Esophagus squamous epithelium (tissue), 5 donors: ENCODE results near the gene MRM2. TPM values are rescaled to one million over a fixed set of nuclear protein-coding genes. Genes with fewer than 3 reads are reported as not detected.

ENCODE experiments used
- DNase-seq: peaks from one replicate; lab custom pipeline; 2025; lab: John Stamatoyannopoulos, UW
- H3K27ac ChIP-seq, 4 donors: fragments of 200-600 bp; sonication (generic); one replicate each; pipeline ENCODE4 v1.5.1; 2016 to 2019; ENCODE audit warnings: mild to moderate bottlenecking in 1 of 4
- H3K27me3 ChIP-seq, 4 donors: fragments of 200-600 bp; sonication (generic); 1 replicate in 3 of 4; 2 replicates in 1 of 4; pipeline versions ENCODE4 v1.5.1 to v1.6.0; 2017 to 2021; ENCODE audit warnings: antibody characterized with exemption in 1 of 4
- H3K36me3 ChIP-seq, 3 donors: fragments of 200-600 bp; sonication (generic); one replicate each; pipeline ENCODE4 v1.5.1; 2016 to 2019
- H3K4me1 ChIP-seq, 3 donors: fragments of 200-600 bp; sonication (generic); one replicate each; pipeline ENCODE4 v1.5.1; 2017 to 2019
- H3K4me3 ChIP-seq, 4 donors: fragments of 200-600 bp; sonication (generic); 1 replicate in 3 of 4; 2 replicates in 1 of 4; pipeline ENCODE4 v1.5.1; 2016 to 2019; ENCODE audit warnings: mild to moderate bottlenecking in 2 of 4, moderate library complexity in 1 of 4
- H3K9me3 ChIP-seq, 3 donors: fragments of 200-600 bp; sonication (generic); one replicate each; pipeline ENCODE4 v1.5.1; 2016 to 2019
- CTCF ChIP-seq, 6 experiments: fragments of 450-650 bp in 4 of 6; fragments of 200-600 bp in 2 of 6; sonication (generic) in 2 of 6; IDR thresholded peaks; one replicate each; pipeline ENCODE4 v1.5.1; 2016 to 2019; ENCODE audit warnings: antibody characterized with exemption in 6 of 6, mild to moderate bottlenecking in 4 of 6, moderate library complexity in 4 of 6
- POLR2A ChIP-seq, 4 donors: fragments of 450-650 bp; IDR thresholded peaks; one replicate each; pipeline ENCODE4 v1.6.1; 2017; ENCODE audit warnings: antibody characterized with exemption in 4 of 4, mild to moderate bottlenecking in 4 of 4, moderate library complexity in 3 of 4
- WGBS, 2 donors: methylation state at CpG; one replicate each; pipeline ENCODE4 v1.1.5; 2018; 5-methylcytosine and 5-hydroxymethylcytosine counted together
- intact Hi-C: fragments of 100-400 bp; cut with DNase I; formaldehyde crosslinking; loops from one replicate; pipeline ENCODE4 v1.15.0; 2022
- total RNA-seq, 4 donors: library from RNA; depleted of rRNA; stranded (reverse); fragments of >200 nt; gene quantifications; one replicate each; pipeline ENCODE4 v1.1.0, GENCODE V29; 2016
- donor health status: DM: yes; HTN: yes; CAD: no.

MRM2 gene
- total RNA-seq, 4 donors from 2014 or later, result 16.8 to 31.5 (median 17.9) TPM

- Histone ChIP-seq H3K4me3 (no peak overlapping the region), H3K4me1 (peaks cover 0 to 18% (median 0%) of the 10 kb centered on the region in 3 donors), H3K9me3 (no peaks in the 10 kb centered on the region), H3K27me3 (no peaks in the 10 kb centered on the region), H3K27ac (peak overlapping the region in 2 of 4 donors; percentile 65), H3K36me3 (peaks cover 4 to 47% (median 16%) of the 10 kb centered on the region in 3 donors)
- 19 to 56% methylated on average over 10 of the region's 10 CpGs for WGBS, 2 donors
- DNase-seq, result no peak
- intact Hi-C loops, result no loop called here
- TF ChIP-seq CTCF (IDR thresholded peaks at IDR 0.05) (no peak), POLR2A (IDR thresholded peaks at IDR 0.05) (no peak)
Observed at GRCh38 chr7:2266911-2267310, 24.9 kb upstream of the MRM2 start.

DNA sequence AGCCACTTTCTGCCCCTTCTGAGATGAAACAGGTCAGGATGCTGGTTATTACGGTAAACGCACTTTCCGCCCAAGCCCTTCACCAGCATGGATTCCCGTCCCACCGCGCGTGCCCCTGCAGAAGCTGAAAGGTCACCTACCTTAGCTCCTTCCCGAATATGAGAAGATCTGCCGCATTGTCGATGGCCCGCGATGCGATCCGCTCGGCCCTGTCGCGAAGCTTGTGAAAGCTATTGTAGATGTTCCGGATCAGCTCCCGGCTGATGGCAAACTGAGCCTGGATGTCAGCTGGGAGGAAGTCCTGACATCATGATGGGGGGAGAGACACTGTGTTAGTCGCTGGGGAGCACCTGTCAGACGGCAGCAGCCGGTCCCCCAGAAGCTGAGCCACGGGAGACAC, 22.2 kb upstream of the MRM2 start:
- no peaks in the 10 kb centered on the region for H3K27me3 ChIP-seq
- H3K27ac ChIP-seq, result no peak overlapping the region
- peaks cover 0 to 11% (median 0%) of the 10 kb centered on the region in 3 donors for H3K4me1 ChIP-seq
- DNase-seq, result no peak
- intact Hi-C loops, result no loop called here
- H3K4me3 ChIP-seq, result no peak overlapping the region
- WGBS, 2 donors, result 94 to 99% methylated on average over 3 to 18 of the region's 23 CpGs
- TF ChIP-seq POLR2A (IDR thresholded peaks at IDR 0.05) (no peak), CTCF (IDR thresholded peaks at IDR 0.05) (no peak)
- H3K36me3 ChIP-seq, result peaks cover 0 to 40% (median 10%) of the 10 kb centered on the region in 3 donors
- no peaks in the 10 kb centered on the region for H3K9me3 ChIP-seq

DNA sequence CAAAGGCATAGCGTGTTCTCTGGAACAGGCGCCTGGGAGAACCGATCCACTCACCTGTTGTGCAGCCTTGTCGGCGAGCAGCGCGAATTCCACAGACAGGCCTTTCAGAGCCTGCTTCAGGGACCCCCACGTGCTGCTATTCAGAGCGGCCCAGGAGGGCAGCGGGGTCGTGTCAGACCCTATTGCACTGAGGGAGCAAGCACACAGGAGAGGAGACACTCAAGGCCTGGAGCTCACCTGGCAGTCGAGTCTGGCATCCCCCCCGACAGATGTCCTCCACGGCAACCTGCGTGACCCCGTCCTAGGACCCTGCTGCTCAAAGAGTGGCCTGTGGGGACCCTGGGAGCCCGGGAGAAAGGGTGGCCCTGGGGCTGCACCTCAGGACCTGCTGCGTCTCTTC, 21.2 kb upstream of the MRM2 start:
- no peak for DNase-seq
- 86 to 89% methylated on average over 4 to 13 of the region's 18 CpGs for WGBS, 2 donors
- Histone ChIP-seq H3K9me3 (no peaks in the 10 kb centered on the region), H3K27me3 (no peaks in the 10 kb centered on the region), H3K4me1 (peaks cover 0 to 11% (median 0%) of the 10 kb centered on the region in 3 donors), H3K4me3 (no peak overlapping the region), H3K27ac (no peak overlapping the region), H3K36me3 (peaks cover 0 to 50% (median 10%) of the 10 kb centered on the region in 3 donors)
- intact Hi-C loops, result no loop called here
- TF ChIP-seq POLR2A (IDR thresholded peaks at IDR 0.05), result no peak
- no peak for TF ChIP-seq CTCF (IDR thresholded peaks at IDR 0.05)

DNA sequence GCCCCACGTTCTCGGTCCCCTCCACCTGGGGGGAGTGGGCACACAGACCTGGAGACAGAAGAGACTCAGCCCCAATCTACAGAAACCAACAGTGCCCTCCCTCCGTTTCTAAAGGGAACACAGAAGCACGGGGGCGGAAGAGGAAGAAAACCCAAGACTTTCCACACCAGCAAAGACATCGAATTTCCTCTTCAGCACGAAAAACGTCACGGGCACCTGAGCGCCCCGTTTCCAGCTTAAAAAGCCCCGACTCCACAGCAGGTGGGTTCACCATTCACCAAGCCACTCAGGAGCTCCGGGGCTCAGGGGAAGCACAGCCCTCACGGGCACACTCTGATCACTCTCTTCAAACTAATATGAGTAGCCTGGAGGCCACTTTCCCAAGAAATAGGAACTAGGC, 19.6 kb upstream of the MRM2 start:
- Histone ChIP-seq H3K4me3 (no peak overlapping the region), H3K9me3 (no peaks in the 10 kb centered on the region), H3K4me1 (peaks cover 0 to 6% (median 0%) of the 10 kb centered on the region in 3 donors), H3K27me3 (no peaks in the 10 kb centered on the region), H3K27ac (peak overlapping the region in 1 of 4 donors; percentile 13), H3K36me3 (peaks cover 2 to 62% (median 10%) of the 10 kb centered on the region in 3 donors)
- WGBS, 2 donors, result 86 to 88% methylated on average over 13 to 14 of the region's 14 CpGs
- intact Hi-C loops, result no loop called here
- DNase-seq, result no peak
- TF ChIP-seq POLR2A (IDR thresholded peaks at IDR 0.05) (no peak), CTCF (IDR thresholded peaks at IDR 0.05) (no peak)

- Histone ChIP-seq H3K27ac (no peak overlapping the region), H3K9me3 (no peaks in the 10 kb centered on the region), H3K27me3 (no peaks in the 10 kb centered on the region), H3K4me3 (no peak overlapping the region), H3K4me1 (no peaks in the 10 kb centered on the region), H3K36me3 (peaks cover 5 to 70% (median 10%) of the 10 kb centered on the region in 3 donors)
- intact Hi-C loops, result no loop called here
- DNase-seq, result no peak
- no peak for TF ChIP-seq CTCF (IDR thresholded peaks at IDR 0.05)
- TF ChIP-seq POLR2A (IDR thresholded peaks at IDR 0.05), result no peak
- 37 to 40% methylated on average over 1 to 3 of the region's 5 CpGs for WGBS, 2 donors
Observed at GRCh38 chr7:2260820-2261219, 18.8 kb upstream of the MRM2 start.
